NCI-H82 treated with DMSO at 0.1 percent for 48 hours (cell line): ENCODE measurements around the gene PIGB.
"Not testable (repeated sequence)": the region's sequence is repeated elsewhere in the genome, so short reads cannot be mapped to it uniquely, and the experiment has no call there.

Experiments used
- DNase-seq: peaks from one replicate; lab custom pipeline; 2025; ENCODE audit not compliant: unreplicated experiment; lab: John Stamatoyannopoulos, UW

Gene PIGB

DNA sequence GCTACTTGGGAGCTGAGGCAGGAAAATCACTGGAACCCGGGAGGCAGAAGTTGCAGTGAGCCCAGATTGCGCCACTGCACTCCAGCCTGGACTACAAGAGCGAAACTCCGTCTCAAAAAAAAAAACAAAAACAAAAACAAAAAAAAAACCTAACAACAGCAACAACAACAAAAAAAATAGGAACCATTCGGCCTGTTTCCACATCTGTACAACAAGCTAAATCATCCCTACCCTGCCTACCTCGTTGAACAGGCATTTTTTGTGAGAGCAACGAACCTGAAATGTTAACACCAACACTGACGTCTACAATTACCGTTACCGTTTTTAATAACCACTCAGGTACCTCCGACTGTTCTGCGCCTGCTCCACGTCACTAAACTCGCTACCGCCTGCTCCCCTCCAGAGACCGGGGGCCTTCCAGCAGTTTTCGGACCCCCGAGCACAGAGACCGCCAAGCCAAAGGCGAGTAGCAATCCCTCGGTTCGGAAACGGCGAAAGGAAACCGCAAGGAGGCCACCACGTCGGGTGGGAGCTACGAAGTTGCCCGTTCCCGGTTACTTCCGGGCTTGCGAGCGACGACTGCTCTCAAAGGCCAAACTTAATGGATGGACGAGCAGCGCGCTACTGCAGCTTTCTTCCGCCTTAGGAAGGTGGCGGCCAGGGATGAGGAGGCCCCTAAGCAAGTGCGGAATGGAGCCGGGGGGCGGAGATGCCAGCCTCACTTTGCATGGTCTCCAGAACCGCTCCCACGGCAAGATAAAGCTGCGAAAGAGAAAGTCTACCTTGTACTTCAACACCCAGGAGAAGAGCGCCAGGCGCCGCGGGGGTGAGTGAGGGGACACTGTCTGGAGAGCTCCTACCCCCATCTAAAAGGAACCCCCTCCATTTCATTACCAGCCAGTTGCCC is at the start of gene PIGB, which contains the start of gene PIGBOS1:
TSS of gene PIGB (plus strand) at position 635 of the 907 bp plus-strand sequence. CDS start at position 664, 29 bp downstream.
TSS of gene PIGBOS1 (minus strand) at position 536 of the 907 bp plus-strand sequence. CDS start 1,331 bp downstream, outside the sequence.
- peak; percentile 52 for DNase-seq

- DNase-seq, result no peak
Observed at GRCh38 chr15:55270291-55270690, 48.7 kb upstream of the PIGB start.

GRCh38 chr15:55276324-55276723 is 42.7 kb upstream of the PIGB start:
- DNase-seq, result no peak

GRCh38 chr15:55277116-55277564 is 41.9 kb upstream of the PIGB start:
- DNase-seq, result no peak

DNA sequence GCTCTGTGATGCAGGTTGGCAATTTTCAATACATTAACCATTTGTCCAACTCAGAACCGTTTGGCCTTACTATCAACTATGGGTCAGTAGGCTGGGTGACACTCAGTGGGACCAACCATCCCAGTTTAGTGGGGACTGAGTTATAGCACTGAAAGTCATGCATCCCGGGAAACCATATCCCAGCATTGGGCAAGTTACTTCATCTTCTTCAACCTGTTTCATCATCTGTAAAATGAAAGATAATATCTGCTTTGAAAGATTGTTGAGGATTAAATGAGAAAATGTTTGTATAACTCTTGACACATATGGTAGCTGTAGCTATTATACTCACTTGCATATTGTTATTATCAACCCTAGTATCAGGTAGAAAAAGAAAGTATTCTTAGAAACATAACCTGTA is 41.3 kb upstream of the PIGB start:
- DNase-seq, result no peak

GRCh38 chr15:55279100-55279745 is 39.8 kb upstream of the PIGB start:
- DNase-seq, result no peak

DNA sequence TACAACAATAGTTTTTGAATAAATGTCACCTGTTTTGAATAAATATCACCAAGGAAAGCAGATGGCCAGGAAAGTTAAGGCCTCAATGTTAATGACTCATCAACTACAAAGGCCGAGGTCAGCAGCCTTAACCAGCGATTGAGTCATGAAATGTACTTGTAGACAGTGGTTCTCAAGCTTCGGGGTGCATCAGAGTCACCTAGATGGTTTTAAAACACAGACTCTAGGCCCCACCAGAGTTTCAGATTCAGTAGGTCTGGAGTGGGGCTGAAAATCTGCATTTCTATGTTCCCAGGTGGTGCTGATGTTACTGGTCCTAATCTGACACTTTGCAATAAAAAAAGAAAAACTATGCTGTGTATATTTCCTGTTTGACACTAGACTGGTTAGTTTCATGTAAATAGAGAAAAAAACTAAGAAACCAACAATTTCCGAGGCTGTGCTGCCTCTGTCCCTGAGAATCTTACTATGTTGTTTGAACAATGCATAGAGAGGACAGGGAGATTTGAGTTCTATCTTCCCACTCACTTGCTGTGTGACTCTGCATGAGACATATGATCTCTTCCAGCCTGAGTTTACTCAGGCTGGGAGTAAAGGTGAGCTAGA is 39.2 kb upstream of the PIGB start:
- no peak for DNase-seq

DNA sequence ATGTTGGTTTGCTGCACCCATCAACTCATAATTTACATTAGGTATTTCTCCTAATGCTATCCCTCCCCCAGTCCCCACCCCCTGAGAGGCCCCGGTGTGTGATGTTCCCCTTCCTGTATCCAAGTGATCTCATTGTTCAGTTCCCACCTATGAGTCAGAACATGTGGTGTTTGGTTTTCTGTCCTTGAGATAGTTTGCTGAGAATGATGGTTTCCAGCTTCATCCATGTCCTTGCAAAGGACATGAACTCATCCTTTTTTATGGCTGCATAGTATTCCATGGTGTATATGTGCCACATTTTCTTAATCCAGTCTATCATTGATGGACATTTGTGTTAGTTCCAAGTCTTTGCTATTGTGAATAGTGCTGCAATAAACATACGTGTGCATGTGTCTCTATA is 38.4 kb upstream of the PIGB start:
- DNase-seq, result not testable (repeated sequence)

DNA sequence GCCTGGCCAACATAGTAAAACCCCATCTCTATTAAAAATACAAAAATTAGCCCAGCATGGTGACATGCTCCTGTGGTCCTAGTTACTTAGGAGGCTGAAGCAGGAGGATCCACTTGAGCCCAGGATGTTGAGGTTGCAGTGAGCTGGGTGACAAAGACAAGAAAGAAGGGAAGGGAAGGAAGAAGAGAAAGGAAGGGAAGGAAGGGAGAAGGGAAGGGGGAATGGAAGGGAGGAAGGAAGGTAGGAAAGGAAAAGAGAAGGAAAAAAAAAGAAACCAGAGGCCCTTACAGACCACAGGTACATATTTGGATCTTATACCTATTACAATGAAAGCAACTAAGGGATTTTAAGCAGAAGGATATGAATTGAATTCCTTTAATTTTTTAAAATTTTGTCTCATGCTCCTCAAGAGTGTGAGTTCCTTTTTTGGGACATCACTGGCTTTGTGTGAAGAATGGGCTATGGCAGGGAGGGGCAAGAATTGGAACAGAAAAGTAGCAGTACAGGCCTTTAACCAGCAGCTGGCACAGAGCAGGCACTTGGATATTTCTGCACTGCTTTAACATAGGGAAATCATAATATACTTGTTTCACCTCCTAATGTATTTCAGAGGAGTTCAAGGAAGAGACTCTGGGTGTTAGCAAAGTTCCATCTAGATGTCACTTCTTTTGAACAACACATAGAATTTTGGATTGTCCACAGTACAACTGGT is 37.3 kb upstream of the PIGB start:
- DNase-seq, result no peak

- DNase-seq, result no peak
Observed at GRCh38 chr15:55282284-55282833, 36.7 kb upstream of the PIGB start.

- DNase-seq, result no peak
Observed at GRCh38 chr15:55283379-55284147, 35.5 kb upstream of the PIGB start.

GRCh38 chr15:55284426-55284825 is 34.6 kb upstream of the PIGB start:
- DNase-seq, result no peak

- DNase-seq, result not testable (repeated sequence)
Observed at GRCh38 chr15:55286442-55287189, 32.4 kb upstream of the PIGB start.

GRCh38 chr15:55288006-55288717 is 30.9 kb upstream of the PIGB start:
- DNase-seq, result no peak

DNA sequence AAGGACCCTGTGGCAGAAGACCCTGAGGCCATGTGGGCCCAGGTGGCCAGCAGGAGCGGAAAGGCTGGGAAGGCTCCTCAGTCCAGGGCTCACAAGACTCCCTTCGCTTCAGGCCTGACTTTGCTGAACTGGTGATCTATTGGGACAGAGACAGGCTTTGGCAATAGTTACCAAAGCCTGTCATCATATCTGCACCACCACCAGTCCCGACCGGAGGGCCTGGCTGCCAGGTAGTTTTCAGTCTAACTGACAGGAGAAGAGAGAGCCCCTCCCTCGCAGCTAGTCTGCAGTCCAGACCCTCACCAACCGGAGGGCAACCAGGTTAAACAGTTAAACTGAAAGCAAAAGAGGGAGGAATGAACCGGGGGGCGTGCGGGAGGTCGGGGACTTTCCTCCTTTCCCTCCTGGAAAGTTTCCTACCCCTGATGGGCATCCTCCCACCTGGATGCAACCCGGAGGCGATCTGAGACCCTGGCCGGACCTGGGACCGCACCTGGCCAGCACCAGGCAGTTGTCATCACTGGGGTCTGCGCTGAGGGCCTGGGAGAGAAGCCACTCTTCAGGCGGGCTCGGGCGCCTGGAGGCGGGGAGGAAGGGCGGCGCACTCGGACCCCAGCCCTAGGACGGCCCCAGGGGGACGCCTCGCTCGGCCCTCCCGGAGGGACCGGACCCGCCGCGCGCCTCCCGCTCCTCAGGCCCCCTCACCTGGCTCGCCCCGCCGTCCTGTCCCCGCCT is 29.8 kb upstream of the PIGB start:
- DNase-seq, result no peak

- peak; percentile 54 for DNase-seq
Observed at GRCh38 chr15:55289746-55290527, 29.1 kb upstream of the PIGB start, which contains the start of gene RAB27A. TSS of gene RAB27A (minus strand) at chr15:55289813. CDS start at chr15:55234934, 54,879 bp downstream.

- peak; percentile 61 for DNase-seq
Observed at GRCh38 chr15:55290528-55291057, 28.4 kb upstream of the PIGB start.
